ENCODE data around the gene CERS5. TPM values are rescaled to one million over a fixed set of nuclear protein-coding genes. Genes with fewer than 3 reads are reported as not detected.
"Not testable (repeated sequence)": the region's sequence is repeated elsewhere in the genome, so short reads cannot be mapped to it uniquely, and the experiment has no call there.

The CERS5 gene
- total RNA-seq, 1 donor from 2014 or later, result 6.5 TPM

DNA sequence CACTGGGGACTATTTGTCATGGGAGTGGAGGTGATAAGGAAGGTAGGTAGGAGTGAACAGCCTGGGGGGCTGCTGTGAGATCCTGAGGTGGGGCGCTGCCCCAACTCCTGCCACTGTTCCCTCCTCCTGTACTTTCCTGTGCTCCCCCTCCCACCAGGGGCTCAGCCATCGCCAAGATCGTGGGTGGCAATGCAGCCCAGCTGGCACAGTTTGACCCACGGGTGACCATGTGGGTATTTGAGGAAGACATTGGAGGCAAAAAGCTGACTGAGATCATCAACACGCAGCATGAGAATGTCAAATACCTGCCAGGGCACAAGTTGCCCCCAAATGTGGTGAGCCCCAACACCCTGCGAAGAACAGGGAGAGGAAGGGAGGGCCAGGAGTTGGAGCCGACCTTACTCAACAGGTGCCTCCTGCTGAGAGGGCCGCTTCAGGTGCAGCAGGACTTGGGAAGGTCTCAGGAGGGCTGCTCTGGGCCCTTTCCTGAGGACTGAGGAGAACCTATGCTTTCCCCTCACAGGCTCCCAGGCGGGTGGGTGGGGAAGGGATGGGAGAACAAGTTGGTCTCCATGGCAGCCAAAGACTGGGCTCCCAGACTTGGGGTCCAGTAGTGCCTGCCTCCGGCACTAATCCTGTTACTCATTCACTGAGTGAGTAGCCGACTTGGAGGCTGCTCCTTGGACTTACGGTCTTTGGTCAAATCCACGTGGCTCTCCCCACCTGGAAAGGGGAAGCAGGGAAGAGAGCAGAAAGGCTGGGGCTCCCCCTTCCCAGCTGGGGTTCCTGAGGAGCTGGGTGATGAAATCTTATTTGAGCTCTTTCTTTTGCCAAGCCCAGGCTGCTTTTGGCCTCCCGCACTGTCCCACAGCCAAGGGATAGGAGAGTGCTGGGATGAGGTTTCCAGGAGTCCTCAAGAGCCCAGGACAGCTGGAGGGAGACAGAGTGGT lies 62.5 kb downstream of the CERS5 start:
- ATAC-seq (peak; percentile 4), DNase-seq (ENCODE audit: low spot score) (peak; percentile 60)

DNA sequence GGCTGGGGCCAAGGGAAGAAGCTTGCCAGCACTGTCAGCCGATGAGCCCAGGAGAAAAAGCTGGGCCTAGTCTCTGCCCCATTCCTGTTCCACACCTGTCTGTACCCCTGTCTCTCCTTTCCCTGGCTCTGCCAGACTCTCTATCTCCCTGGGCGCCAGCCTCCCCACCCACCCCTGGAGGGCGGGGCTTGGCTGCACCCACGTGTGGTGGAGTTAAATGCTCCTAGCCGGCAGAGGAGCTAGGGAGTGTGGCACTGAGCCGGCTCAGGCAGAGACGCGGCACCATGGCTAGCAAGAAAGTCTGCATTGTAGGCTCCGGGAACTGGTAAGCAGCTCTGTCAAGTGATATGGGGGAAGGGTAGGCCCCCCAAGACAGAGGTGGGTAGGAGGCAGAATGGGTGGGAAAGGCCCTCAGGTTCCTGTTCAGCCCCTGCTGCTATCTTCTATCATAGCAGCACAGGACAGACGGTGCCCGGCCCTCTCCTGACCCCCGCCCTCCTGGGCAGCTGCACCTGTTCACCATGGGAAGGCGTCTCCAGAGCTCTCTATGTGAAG lies 63.3 kb downstream of the CERS5 start, which contains the start of gene GPD1:
GPD1 (plus strand) TSS at position 242 of the 555 bp plus-strand sequence; CDS start at position 285, 43 bp downstream.
- ATAC-seq, result peak; percentile 81

DNA sequence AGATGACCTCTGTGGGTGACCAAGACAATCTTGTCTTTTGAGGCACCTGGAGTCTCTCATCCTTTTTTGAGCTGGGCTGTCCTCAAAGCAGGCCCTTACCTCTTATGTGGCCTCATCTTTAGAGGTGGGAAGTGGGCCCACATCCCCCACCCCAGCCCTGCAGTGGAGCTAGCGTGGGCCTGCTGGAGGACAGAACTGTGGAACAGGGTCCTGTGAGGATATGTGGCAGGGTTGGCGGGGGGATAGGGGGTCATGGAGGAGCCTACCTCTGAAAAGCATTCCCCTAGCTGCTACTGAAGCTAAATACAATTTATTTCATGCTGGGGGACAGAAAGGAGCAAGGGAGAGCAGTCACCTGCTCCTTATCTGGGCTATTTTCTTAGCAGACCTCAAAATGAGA lies 63.8 kb downstream of the CERS5 start:
- DNase-seq (ENCODE audit: low spot score), result no peak
- no peak for ATAC-seq

More for the DNA sequence above, 63.3 kb downstream of the CERS5 start, which contains the start of gene GPD1:
- DNase-seq (ENCODE audit: low spot score), result peak; percentile 93

DNA sequence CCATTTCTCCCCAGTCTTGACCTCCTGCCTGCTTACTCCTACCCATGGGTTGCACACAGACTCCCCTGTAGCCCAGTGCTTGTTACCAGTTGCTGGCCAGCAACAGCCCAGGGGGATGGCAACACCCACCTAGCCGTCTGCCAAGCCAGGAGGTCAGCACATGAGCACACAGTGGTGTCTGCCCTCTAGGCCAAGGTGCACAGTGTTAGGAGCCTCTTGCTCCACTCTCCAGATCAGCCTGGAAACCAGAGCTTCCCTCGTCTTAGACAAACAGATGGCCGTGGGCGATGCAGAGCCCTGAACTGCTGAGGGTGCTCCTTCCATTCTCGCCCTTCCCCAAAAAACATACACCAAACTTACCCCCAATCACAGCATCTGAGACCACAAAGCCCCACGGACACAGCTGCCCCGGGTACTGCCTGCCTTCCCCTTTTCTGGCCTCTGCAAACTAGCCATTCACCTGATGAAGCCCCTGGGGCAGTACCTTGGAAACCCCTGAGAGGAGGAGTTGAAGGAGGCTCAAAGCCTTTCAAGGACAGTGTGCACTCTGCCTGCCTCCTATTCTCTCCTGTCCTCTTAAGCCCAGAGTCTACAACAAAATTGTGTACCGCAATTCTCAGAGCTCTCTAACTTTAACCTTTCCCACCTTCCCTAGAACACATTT lies 64.4 kb downstream of the CERS5 start:
- ATAC-seq (peak; percentile 70), DNase-seq (ENCODE audit: low spot score) (peak; percentile 96)

DNA sequence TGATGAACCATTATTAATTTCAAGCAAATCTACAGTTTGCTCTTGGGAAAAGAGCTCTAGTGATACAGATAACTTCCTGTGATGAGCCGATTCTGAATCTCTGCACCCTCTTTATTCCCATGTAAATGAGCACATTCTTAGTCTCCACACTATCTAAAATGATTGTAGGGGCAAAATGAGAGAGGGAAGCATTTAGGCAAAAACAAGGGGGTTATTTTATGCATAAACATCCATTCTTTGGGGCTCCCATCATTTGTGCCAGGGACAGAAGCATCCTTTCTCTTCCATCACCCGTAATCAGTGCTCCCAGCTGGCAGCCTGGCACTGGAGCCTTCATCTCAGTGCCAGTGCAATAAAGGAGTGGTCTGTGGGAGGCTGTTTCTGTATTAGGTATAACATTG lies 65.0 kb downstream of the CERS5 start:
- peak; percentile 3 for ATAC-seq
- DNase-seq (ENCODE audit: low spot score), result no peak

DNA sequence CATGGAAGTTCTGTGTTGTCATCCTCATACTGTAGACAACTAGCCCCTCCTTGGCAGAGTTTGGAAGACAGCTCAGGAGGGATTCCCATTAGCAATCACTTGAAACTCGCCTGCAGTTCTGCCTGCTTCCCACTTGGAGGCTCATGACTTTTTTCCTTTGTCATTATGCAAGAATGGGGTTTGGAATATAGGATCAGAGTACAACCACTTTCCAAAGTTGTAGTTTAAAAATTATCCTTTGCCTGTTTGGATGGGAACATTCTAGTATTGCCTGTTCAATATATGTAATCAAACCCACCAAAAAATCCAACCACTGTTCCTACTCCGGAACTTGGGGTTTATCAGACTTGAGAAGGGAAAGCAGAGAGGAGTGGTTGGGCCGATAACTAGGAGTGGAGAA lies 65.5 kb downstream of the CERS5 start:
- no peak for DNase-seq (ENCODE audit: low spot score)
- peak; percentile 27 for ATAC-seq

DNA sequence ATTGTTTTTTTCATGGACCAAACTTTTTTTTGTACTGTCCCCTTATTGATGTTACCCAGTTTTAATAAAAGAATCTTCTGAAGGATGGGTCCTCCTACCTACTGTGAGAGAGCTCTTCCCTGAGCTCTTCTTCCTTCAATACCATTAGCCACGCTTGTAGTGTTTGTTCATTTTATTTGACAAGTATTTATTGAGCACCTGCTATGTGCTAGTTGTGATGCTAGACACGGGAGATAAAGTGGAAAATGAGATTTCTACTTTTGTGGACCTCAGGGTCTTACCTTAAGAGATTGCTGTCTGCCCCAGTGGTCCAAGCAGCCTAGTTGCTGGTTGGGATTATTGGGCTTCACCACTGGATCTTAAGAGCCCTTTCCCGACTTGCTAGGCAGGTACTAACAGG lies 66.6 kb downstream of the CERS5 start:
- ATAC-seq (no peak), DNase-seq (ENCODE audit: low spot score) (no peak)

DNA sequence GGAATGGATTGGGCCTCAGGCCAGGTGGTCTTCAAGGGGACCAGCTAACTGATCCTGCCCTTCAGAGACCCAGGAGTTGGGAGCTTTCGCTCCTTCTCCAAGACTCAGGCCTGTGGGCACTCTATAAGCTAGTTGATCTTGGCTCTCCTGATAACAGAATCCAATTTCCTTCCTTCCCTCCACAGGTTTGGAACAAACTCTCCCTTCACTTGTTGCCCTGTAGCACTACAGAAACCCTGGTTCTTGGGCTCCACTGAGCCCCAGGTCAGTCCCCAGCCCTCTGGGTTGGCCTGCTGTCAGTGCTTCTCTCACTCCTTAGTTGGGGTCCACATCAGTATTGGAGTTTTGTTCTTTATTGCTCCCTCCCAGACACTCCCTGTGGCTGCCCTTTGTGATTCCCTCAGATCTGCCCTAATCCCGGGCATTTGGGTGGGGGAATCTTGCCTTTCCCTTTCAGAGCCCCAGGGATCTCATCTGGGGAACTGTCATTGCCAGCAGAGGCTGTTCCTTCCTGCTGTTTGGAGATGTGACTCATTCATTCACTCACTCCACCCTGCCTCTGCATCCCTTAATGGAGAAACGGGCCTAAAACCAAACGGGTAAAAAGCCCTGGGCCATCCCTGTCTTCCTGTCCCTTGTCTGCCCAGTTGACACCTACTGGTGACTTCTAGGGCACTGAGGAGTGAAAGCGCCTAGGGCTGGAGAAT lies 67.7 kb downstream of the CERS5 start:
- ATAC-seq, result no peak

DNA sequence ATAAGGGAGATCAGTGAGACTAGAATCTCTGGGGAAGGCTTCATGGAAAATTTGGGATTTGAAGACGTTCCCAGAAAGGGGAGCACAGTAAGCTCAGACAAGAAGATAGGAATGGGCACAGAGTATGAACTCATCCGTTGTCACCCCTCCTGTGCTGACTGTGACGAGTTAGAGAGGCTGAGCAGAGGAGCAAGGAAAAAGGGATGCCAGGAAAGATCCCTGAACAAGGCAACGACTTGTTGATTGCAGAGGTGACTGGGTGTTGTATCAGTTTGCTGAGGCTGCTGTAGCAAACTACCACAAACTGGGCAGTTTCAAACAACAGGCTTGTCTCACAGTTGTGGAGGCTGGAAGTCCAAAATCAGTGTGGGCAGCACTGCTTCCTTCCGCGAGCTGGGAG lies 69.2 kb downstream of the CERS5 start:
- ATAC-seq (no peak), DNase-seq (ENCODE audit: low spot score) (no peak)

More for the DNA sequence above, 67.7 kb downstream of the CERS5 start:
- DNase-seq (ENCODE audit: low spot score), result no peak

DNA sequence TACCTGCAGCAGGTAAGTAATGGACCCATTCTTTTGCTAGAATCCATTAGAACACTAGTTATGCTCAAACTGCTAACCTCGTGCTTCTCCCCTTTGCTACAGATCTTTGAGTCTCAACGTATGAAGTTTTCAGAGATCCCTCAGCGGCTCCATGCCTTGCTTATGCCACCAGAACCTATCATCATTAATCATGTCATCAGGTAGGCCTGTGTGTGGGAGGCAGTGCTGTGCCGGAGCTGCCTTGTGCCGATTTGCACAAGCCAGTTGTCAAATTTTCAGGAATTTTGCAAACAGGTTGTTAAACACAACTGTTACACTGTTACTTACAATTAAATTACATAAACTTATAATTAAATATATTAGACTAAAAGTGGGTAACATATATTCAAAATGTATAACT lies 76.8 kb downstream of the CERS5 start:
- ATAC-seq, result no peak

DNA sequence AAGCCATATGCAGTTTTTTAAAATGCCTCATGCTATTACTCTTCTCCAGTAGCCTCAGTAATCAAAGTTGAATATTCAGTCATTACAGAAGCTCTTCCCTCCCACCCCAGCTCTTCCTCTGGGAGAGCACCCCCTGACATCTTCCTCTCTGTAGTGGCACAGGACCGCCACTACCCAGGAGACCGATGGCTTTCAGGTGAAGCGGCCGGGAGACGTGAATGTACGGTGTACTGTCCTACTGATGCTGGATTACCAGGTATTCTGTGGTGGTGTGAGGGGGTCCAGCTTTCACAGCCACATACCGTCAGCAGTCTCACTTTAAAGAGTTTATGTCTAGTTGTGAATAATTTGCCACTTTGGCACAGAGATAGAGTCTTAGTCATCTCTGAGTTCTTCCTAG lies 77.4 kb downstream of the CERS5 start:
- ATAC-seq (no peak), DNase-seq (ENCODE audit: low spot score) (no peak)

More for the DNA sequence above, 76.8 kb downstream of the CERS5 start:
- DNase-seq (ENCODE audit: low spot score), result no peak

DNA sequence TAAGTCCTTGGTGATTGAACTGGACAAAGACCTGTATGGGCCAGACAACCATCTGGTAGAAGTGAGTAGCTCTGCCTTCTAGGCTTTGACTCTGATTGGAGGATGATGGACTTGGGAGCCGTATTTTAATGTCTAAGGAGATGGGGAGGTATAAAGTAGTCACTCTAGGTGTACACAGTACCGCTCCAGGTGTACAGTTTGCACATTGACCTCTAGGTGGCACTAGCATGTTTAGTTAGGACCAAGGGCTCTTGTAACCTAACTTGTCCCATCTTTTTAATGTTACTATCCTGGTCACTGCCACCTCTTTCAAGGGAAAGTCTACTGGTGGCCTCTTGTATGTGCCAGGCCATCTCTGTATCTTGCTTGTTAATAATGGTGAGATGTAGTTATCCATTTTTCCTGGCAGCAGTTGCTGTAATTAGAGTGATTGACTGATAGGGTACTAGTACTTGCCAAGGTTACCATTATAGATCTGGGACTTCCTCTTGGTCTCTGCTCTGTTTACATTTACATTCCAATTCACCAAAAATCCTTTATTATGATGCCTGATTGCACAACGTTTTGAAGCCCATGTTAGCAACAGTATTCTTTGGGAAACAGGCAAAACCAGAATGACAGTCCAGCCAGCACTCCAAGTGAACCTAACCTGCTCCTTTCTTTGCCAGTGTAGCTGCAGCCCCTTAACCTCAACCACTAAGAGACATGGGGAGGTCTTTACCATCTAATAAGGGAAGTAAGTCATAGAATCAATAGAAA lies 78.4 kb downstream of the CERS5 start:
- ATAC-seq (peak; percentile 58), DNase-seq (ENCODE audit: low spot score) (no peak)

DNA sequence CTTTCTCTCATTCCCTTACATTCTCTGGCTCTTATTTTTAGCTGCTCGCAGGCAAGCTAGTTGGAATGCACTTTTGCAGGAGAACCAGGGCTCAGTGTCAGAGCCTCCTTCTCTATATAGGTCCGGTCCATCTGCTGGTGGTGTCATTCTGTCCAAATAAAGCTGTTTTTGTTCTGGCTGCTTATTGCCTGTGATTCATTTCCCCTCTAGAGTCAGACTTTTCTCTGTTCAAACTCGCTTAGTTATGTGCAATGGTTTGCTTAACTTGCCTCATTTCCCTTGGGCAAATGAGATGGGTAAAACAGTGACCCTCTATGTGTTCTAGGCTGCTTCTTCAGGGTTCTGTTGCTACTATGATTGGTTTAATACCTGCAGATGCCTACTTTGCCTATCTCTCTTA lies 79.2 kb downstream of the CERS5 start:
- ATAC-seq, result no peak
- no peak for DNase-seq (ENCODE audit: low spot score)

DNA sequence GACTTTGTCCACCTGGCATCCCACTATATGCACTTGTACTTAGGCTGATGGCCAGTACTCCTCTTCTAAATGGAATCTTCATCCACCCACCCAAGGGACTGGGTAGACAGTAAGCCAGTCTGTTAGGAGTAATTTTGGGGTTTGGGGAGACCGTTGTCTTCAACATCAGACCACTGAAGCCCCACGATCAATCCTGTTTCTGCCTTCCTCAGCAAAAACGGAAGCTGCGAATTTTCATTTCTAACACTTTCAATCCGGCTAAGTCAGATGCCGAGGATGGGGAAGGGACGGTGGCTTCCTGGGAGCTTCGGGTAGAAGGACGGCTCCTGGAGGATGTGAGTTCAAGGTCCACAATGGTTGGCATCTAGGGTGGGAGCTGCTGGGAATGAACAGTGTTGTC lies 80.0 kb downstream of the CERS5 start:
- DNase-seq (ENCODE audit: low spot score) (no peak), ATAC-seq (no peak)

DNA sequence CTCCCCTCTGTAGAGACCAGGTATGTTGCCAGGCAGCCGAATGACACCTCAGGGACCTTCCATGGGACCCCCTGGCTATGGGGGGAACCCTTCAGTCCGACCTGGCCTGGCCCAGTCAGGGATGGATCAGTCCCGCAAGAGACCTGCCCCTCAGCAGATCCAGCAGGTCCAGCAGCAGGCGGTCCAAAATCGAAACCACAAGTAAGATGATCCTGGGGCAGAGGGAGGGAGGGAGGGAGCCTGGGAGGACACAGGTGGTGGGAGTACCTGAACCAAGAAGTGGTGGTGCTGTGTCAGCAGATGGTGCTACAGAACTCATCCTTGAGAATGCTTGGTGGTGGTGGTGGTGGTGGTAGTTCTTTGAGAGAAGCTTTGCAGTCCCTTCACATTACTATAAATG lies 81.0 kb downstream of the CERS5 start:
- DNase-seq (ENCODE audit: low spot score) (no peak), ATAC-seq (no peak)

DNA sequence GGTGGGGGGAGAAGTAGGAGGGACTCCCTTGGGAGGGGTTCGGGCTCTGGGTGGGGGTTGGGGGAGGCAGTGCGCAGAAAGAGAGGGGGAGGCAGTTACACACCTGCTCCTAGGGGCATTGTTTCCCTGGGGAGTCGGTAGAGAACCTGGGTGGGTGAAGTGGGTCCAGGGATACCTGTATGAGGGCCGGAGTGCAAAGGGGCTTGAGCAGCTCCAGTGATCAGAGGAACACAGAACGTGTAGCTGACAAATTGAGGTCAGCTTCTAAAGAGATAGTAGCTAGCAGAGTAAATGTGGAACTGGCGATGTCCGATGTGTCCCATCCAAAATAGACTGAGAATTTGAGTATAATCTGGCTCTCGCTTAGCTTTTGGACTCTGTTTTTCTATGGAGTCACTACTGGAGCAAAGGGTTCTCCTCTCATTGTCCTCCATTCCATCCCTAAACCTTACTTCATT lies 81.5 kb downstream of the CERS5 start:
- DNase-seq (ENCODE audit: low spot score) (no peak), ATAC-seq (no peak)

DNA sequence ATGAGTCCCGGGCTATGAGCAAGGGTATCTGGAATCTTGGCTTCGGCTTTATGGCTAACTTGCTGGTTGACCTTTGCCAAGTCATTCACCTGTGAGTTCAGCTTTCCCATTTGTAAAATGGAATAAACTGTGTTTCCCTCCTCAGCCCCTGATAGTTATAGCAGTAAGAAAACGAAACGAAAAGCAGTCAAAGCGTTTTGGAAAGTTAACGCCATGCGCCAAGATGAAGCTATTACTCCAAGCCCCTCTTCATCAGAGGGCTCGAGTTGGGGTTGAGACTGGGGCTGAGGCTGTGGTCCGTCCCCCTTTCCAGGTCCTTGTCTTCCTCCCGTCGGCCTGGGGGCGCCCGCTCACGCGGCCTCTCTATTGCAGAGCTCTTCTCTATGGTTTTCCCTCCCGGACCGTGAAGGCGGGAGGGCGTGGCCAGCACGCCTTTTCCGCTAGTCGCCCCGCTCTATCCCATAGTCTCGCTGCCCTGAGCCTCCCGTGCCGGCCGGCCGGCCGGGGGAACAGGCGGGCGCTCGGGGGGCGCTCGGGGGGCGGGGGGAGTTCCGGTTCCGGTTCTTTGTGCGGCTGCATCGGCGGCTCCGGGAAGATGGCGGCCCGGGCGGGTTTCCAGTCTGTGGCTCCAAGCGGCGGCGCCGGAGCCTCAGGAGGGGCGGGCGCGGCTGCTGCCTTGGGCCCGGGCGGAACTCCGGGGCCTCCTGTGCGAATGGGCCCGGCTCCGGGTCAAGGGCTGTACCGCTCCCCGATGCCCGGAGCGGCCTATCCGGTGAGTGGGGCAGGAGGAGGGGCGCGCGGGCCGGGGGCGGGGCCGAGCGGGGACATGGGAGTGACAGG lies 82.2 kb downstream of the CERS5 start, which contains the start of gene SMARCD1:
SMARCD1 (plus strand) TSS at position 568 of the 840 bp plus-strand sequence; CDS start at position 596, 28 bp downstream.
- peak; percentile 91 for DNase-seq (ENCODE audit: low spot score)
- peak; percentile 93 for ATAC-seq

DNA sequence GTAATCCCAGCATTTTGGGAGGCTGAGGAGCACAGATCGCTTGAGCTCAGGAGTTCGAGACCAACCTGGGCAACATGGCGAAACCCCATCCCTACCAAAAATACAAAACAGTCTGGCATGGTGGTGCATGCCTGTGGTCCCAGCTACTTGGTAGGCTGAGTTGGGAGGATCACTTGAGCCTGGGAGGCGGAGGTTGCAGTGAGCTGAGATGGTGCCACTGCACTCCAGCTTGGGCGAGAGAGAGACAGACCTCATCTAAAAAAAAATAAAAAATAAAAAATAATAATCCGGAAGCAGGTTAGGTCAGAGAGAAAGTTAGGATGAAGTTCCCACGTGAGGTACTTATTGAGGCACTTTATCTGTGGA lies 82.8 kb downstream of the CERS5 start:
- DNase-seq (ENCODE audit: low spot score); ATAC-seq: not testable (repeated sequence)

DNA sequence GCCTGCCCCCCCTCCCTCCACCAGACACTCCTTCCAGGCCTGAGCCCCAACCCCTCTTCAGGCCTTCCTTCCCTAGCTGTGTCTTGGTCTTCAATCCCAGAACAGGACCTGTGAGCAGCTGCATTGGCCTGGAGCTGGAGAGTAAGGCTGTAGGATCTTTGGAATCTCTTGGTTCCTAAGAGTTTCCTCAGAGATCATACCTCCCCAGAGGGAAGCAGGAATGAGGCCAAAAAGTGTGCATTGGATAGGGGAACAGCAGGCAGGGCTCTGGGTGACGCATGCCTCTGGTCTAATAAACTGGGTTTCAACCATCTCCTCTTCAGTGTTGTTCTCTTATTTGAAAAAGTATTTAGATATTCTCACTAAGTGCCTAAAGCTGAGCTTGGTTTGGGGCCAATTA lies 83.9 kb downstream of the CERS5 start:
- ATAC-seq, result no peak

More for the DNA sequence above, 83.9 kb downstream of the CERS5 start:
- DNase-seq (ENCODE audit: low spot score), result no peak

Data from left lobe of liver (tissue), 2 donors.